Activated naive CD4-positive, alpha-beta T cell treated with anti-CD3 and anti-CD28 coated beads, Interleukin-2, amount 50 U/mL, for 72 hours (primary cell): ENCODE results near the gene TSHZ2. TPM values are rescaled to one million over a fixed set of nuclear protein-coding genes. Genes with fewer than 3 reads are reported as not detected.
"Not testable (repeated sequence)": the region's sequence is repeated elsewhere in the genome, so short reads cannot be mapped to it uniquely, and the experiment has no call there.

Experiments used
- ATAC-seq, 2 donors: fragments of 150-1000 bp; cut with Tn5 transposase; 2 replicates each; pipeline ENCODE4 v1.10.0; 2021; ENCODE audit warnings: mild to moderate bottlenecking in 2 of 2, moderate library complexity in 2 of 2
- DNase-seq, 2 donors: peaks; one replicate each; pipeline ENCODE4 v3.0.0; 2021 to 2022; ENCODE audit warnings: low spot score in 2 of 2
- H3K27ac Mint-ChIP-seq, 2 donors: one replicate each; pipeline ENCODE4 v1.8.0; 2022; ENCODE audit warnings: mild to moderate bottlenecking in 2 of 2, mixed read lengths in 2 of 2
- H3K36me3 Mint-ChIP-seq, 2 donors: one replicate each; pipeline ENCODE4 v1.8.0; 2022; ENCODE audit warnings: mixed read lengths in 2 of 2
- H3K9me3 Mint-ChIP-seq, 2 donors: one replicate each; pipeline ENCODE4 v1.8.0; 2022; ENCODE audit warnings: mixed read lengths in 2 of 2
- total RNA-seq, 2 donors: library from RNA; stranded (reverse); gene quantifications; one replicate each; pipeline ENCODE4 v1.2.3, GENCODE V29; 2022

TSHZ2 gene
- total RNA-seq, 2 donors from 2014 or later, result 31.4 to 91.0 TPM

- ATAC-seq (no peak), DNase-seq (no peak)
- Mint-ChIP-seq H3K27ac (peak overlapping the region; percentile 97 to 99), H3K36me3 (peaks cover 11 to 70% of the 10 kb centered on the region in 2 donors), H3K9me3 (peaks cover 0 to 6% of the 10 kb centered on the region in 2 donors)
Observed at GRCh38 chr20:53002786-53003185, 30.6 kb downstream of the TSHZ2 start.

DNA sequence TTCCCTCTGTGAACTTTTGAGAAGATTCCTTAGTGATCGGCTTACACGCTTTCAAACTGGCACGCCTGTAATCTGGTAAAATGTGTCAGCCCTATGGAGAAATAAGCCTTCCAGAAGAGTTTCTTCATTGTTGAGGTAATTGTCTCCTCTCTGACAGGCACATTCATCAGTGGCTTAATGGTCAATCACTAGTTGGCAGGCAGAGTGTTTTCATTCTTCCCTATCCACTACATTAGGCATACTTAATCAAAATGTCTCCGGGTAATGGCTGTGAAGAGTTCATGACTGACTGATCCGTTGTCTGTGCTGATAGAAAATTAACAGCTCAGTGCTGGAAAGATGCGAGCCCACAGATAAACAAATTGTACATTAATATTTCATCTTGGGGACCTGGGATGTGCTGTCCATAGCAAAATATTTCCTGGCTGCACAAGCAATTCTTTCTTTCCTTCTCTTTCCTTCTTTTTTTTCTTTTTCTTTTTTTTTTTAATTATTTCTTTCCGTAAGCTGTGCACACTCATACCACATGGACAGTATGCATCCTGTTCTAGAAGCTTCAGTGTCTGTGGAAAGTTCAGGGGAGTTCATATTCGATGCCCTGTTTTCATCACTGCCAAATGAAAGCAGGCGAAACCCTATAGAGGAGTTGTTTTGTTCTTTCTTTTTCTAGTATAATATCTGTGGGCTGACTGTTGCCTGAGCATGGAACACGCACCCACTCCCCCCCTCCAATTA, 31.4 kb downstream of the TSHZ2 start:
- no peak for DNase-seq
- no peak for ATAC-seq
- Mint-ChIP-seq H3K36me3 (peaks cover 11 to 70% of the 10 kb centered on the region in 2 donors), H3K27ac (peak overlapping the region; percentile 97 to 99), H3K9me3 (peaks cover 0 to 6% of the 10 kb centered on the region in 2 donors)

GRCh38 chr20:53004267-53004813, 32.2 kb downstream of the TSHZ2 start:
- Mint-ChIP-seq H3K27ac (peak overlapping the region; percentile 97 to 99), H3K9me3 (peaks cover 0 to 6% of the 10 kb centered on the region in 2 donors)
- no peak for ATAC-seq

GRCh38 chr20:53009979-53010735, 38.0 kb downstream of the TSHZ2 start:
- DNase-seq (no peak), ATAC-seq (no peak)
- Mint-ChIP-seq H3K27ac (peak overlapping the region; percentile 16 to 53), H3K36me3 (peaks cover 24 to 90% of the 10 kb centered on the region in 2 donors), H3K9me3 (peaks cover 13 to 42% of the 10 kb centered on the region in 2 donors)

More at GRCh38 chr20:53004267-53004813, 32.2 kb downstream of the TSHZ2 start:
- peaks cover 11 to 68% of the 10 kb centered on the region in 2 donors for H3K36me3 Mint-ChIP-seq
- DNase-seq, result no peak

GRCh38 chr20:53011640-53012039, 39.5 kb downstream of the TSHZ2 start:
- Mint-ChIP-seq H3K36me3 (peaks cover 36 to 91% of the 10 kb centered on the region in 2 donors), H3K9me3 (peaks cover 14 to 47% of the 10 kb centered on the region in 2 donors), H3K27ac (no peak overlapping the region)
- ATAC-seq, result no peak
- DNase-seq, result no peak

GRCh38 chr20:53013183-53013582, 41.0 kb downstream of the TSHZ2 start:
- H3K27ac Mint-ChIP-seq, result peak overlapping the region in 1 of 2 donors; percentile 78
- DNase-seq (no peak), ATAC-seq (no peak)
- peaks cover 30 to 92% of the 10 kb centered on the region in 2 donors for H3K36me3 Mint-ChIP-seq
- H3K9me3 Mint-ChIP-seq, result peaks cover 14 to 41% of the 10 kb centered on the region in 2 donors

DNA sequence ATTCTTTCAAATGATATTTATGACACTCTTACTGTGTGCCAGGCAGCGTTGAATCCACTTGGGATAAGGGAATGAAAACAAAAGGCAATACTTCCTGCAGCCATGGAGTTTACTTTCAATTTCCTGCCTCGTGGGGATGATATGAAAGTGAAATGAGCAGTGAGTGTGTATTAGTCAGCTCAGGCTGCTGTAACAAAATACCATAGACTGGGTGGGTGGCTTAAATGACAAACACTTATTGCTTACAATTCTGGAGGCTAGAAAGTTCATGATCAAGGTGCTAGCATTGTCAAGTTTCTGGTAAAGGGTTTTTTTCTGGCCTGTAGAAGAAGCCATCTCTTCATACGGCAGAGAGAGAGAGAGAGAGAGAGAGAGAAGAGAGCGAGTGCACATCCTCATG, 41.7 kb downstream of the TSHZ2 start:
- peak in 1 of 2 donors; percentile 91 for ATAC-seq
- DNase-seq, result no peak
- H3K27ac Mint-ChIP-seq, result peak overlapping the region; percentile 73 to 78
- H3K36me3 Mint-ChIP-seq, result peaks cover 30 to 94% of the 10 kb centered on the region in 2 donors
- H3K9me3 Mint-ChIP-seq, result peaks cover 14 to 41% of the 10 kb centered on the region in 2 donors

GRCh38 chr20:53016071-53016470, 43.9 kb downstream of the TSHZ2 start:
- DNase-seq, result no peak
- H3K9me3 Mint-ChIP-seq, result peaks cover 17 to 46% of the 10 kb centered on the region in 2 donors
- ATAC-seq, result no peak
- no peak overlapping the region for H3K27ac Mint-ChIP-seq
- H3K36me3 Mint-ChIP-seq, result peaks cover 25 to 96% of the 10 kb centered on the region in 2 donors

DNA sequence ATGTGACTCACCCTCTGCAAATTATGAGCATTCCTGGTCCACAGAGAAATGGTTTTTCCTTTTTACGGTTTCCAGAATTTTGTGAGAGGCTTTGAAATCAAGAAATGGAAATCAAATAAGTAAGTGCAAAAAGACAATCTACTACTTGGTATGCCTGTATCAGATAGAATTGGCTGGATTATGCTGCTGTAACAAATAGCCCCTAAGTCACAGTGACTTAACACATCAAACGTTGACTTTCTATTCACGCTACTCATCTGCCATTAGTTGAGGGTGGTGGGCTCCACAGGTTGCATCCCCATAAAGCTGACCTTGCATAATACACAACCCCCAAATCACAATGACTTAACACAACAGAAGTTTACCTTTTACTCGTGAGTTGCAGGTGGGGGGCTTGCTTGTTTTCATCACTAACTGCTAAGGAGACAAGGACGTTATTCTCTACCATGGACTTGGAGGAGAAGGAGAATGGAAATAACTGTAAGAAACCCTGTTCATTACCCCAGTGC, 44.4 kb downstream of the TSHZ2 start:
- H3K36me3 Mint-ChIP-seq, result peaks cover 25 to 96% of the 10 kb centered on the region in 2 donors

GRCh38 chr20:53017206-53017605, 45.0 kb downstream of the TSHZ2 start:
- peaks cover 19 to 43% of the 10 kb centered on the region in 2 donors for H3K9me3 Mint-ChIP-seq
- ATAC-seq (no peak), DNase-seq (no peak)
- no peak overlapping the region for H3K27ac Mint-ChIP-seq
- H3K36me3 Mint-ChIP-seq, result peaks cover 25 to 95% of the 10 kb centered on the region in 2 donors

More for the DNA sequence above, 44.4 kb downstream of the TSHZ2 start:
- Mint-ChIP-seq H3K27ac (no peak overlapping the region), H3K9me3 (peaks cover 19 to 46% of the 10 kb centered on the region in 2 donors)
- DNase-seq (no peak), ATAC-seq (no peak)

DNA sequence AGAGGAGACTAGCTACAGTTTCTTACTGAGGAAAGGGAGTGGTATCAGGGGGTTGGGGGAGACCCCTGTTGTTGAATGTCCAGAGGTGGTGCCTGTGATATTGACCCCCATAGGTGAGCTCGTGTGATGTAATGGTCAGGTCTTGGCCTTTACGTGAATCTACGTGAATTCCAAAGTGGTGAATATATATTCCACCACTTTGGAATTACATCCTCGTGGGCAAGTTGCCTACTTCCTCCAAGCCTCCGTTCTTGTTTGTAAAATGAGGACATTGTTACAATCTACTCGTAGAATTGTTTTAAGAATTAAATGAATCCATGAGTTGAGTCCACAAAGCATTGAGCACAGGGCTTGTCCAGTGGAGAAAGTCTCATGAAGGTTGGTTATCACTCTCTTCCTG, 47.3 kb downstream of the TSHZ2 start:
- H3K36me3 Mint-ChIP-seq, result peaks cover 19 to 82% of the 10 kb centered on the region in 2 donors
- DNase-seq (no peak), ATAC-seq (no peak)
- H3K9me3 Mint-ChIP-seq, result peaks cover 13 to 20% of the 10 kb centered on the region in 2 donors
- H3K27ac Mint-ChIP-seq, result peak overlapping the region; percentile 51 to 93

GRCh38 chr20:53020376-53020775, 48.2 kb downstream of the TSHZ2 start:
- DNase-seq (no peak), ATAC-seq (no peak)
- H3K27ac Mint-ChIP-seq, result peak overlapping the region; percentile 87 to 93
- H3K36me3 Mint-ChIP-seq, result peaks cover 9 to 76% of the 10 kb centered on the region in 2 donors
- peaks cover 6 to 11% of the 10 kb centered on the region in 2 donors for H3K9me3 Mint-ChIP-seq

DNA sequence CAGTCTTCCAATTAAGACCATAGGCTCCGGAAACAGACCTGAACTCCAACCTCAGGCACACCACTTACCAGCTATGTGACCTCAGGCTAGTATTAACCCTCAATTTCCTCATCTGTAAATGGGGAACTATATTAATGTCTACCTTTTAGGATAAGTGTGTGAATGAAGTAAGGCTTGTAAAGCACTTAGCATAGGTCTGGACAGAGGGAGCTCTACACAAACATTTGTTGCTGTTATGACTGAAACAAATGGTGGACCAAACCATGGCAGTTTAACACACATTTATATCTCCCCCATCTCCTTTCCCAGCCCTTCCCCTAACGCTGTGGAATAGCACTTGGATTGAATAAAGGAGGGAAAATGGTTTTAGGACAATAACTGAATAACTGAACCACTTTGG, 48.7 kb downstream of the TSHZ2 start:
- no peak for ATAC-seq
- no peak for DNase-seq
- Mint-ChIP-seq H3K9me3 (peaks cover 6 to 8% of the 10 kb centered on the region in 2 donors), H3K27ac (peak overlapping the region; percentile 87 to 97), H3K36me3 (peaks cover 7 to 76% of the 10 kb centered on the region in 2 donors)

DNA sequence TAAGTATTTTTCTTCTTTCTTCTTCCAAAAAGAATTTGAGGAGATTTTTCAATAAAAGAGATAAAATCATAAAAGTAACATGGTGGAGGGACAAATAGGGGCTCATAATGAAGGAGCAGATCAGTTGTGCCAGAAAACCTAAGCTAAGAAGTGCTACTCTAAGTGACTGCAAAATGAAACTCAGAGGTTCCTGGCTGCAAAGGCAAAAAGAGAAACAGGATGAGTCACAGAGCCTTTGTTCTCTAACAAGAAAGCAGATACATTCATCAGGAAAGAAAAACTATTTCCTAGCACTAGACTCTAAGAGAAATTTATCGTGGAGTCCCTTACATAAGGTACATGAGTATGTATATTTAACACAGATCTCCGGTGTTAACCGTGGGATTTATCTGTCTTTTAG, 49.8 kb downstream of the TSHZ2 start:
- peak in 1 of 2 donors; percentile 32 for DNase-seq
- Mint-ChIP-seq H3K36me3 (peaks cover 0 to 68% of the 10 kb centered on the region in 2 donors), H3K27ac (peak overlapping the region; percentile 87 to 97), H3K9me3 (peaks cover 6 to 8% of the 10 kb centered on the region in 2 donors)
- peak; percentile 88 to 92 for ATAC-seq

DNA sequence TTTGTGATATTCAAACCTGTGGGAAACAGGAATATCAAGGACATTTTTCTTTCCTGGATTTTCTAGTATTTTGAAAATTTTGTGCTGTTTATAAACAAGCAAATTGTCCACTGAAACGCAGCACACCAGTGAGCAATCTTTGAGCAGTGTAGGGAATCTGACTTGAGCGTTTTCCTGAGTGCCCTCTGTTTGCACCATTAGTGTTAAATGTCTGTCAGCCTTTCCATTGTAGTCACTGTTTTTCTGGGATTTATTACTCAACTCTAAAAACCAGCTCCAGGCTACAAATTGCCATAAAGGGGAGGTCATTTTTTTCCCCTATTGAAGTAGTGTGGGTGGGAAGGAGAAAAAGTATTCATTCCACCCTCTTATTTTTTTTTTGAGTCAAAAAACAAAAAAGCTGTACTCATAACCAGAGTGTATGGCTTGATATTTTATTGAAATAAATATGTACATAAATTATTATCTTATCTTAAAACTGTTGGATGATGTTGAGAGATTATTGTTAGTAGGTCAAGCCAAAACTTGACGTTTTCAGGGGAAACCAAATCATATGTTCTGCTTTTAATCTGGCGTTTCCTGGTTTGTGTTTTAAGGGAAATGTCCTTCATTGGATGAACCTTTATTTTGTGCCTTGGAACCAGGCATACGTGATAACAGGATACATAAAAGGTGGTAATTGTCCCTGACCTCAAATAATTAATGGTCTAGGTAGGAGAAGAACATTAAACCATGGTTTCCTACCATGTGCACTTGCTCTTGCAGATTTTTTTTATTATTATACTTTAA, 51.8 kb downstream of the TSHZ2 start:
- ATAC-seq, result peak; percentile 36 to 55
- Mint-ChIP-seq H3K36me3 (peaks cover 13 to 68% of the 10 kb centered on the region in 2 donors), H3K27ac (peak overlapping the region; percentile 87 to 97), H3K9me3 (peaks cover 10 to 17% of the 10 kb centered on the region in 2 donors)
- no peak for DNase-seq

DNA sequence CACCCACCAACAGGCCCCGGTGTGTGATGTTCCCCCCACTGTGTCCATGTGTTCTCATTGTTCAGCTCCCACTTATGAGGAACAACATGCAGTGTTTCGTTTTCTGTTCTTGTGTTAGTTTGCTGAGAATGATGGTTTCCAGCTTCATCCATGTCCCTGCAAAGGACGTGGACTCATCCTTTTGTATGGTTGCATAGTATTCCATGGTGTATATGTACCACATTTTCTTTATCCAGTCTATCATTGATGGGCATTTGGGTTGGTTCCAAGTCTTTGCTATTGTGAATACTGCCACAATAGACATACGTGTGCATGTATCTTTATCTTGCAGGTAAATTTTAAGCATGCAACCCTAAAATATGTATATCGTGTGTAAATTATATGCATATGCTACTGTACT, 52.5 kb downstream of the TSHZ2 start:
- ATAC-seq, DNase-seq: not testable (repeated sequence)
- Mint-ChIP-seq H3K9me3 (peaks cover 10 to 16% of the 10 kb centered on the region in 2 donors), H3K36me3 (peaks cover 14 to 64% of the 10 kb centered on the region in 2 donors), H3K27ac (peak overlapping the region; percentile 87 to 90)
